Bronchial smooth muscle cell (primary cell): Measurements from ENCODE around the gene EXOC1. TPM values are rescaled to one million over a fixed set of nuclear protein-coding genes. Genes with fewer than 3 reads are reported as not detected.

Source experiments
- total RNA-seq: library from RNA; depleted of rRNA; stranded (reverse); fragments of >200 nt; gene quantifications from 2 replicates; pipeline ENCODE4 v1.2.1, GENCODE V29; 2014

Gene EXOC1
- total RNA-seq = 41.3 and 50.2 TPM in 2 replicates

GRCh38 chr4:55853484-55854046 is at the start of gene EXOC1:
Gene EXOC1, plus strand, starts transcription at chr4:55853648. Its CDS starts 4,676 bp downstream, at chr4:55858324.

GRCh38 chr4:55819634-55820033 is 33.8 kb upstream of the EXOC1 start, which contains the start of gene EXOC1L:
Gene EXOC1L, plus strand, starts transcription at chr4:55819790. Its CDS starts 237 bp downstream, at chr4:55820027.

GRCh38 chr4:55948726-55949481 is 95.5 kb downstream of the EXOC1 start, which contains the start of gene CEP135:
Gene CEP135, plus strand, starts transcription at chr4:55948945. Its CDS starts 3,186 bp downstream, at chr4:55952131.

Other genes starting within 250 kb of the EXOC1 start
- gene NMU, start 217.3 kb upstream of the EXOC1 start, total RNA-seq = not detected in 2 replicates
- gene EXOC1L, start 33.9 kb upstream of the EXOC1 start, total RNA-seq = 0.09 TPM in 1 of 2 replicates, not detected in the other
- 3.9 and 4.7 TPM in 2 replicates for gene CEP135, start 95.3 kb downstream of the EXOC1 start, total RNA-seq